HG03469 (cell line): Measurements from ENCODE around the gene ATP2C2.
"Not testable (repeated sequence)": the region's sequence is repeated elsewhere in the genome, so short reads cannot be mapped to it uniquely, and the experiment has no call there.

Experiments
- ATAC-seq: cut with Tn5 transposase; IDR thresholded peaks from one replicate; pipeline ENCODE4 v1.9.1; 2021; ENCODE audit warnings: mild to moderate bottlenecking, moderate library complexity, moderate number of reproducible peaks; ENCODE audit not compliant: unreplicated experiment

Gene ATP2C2

GRCh38 chr16:84418056-84418849 is 49.9 kb downstream of the ATP2C2 start:
- no peak for ATAC-seq

GRCh38 chr16:84419730-84420129 is 51.4 kb downstream of the ATP2C2 start:
- no peak for ATAC-seq

GRCh38 chr16:84420556-84420955 is 52.2 kb downstream of the ATP2C2 start:
- not testable (repeated sequence) for ATAC-seq

GRCh38 chr16:84421081-84421937 is 53.0 kb downstream of the ATP2C2 start:
- ATAC-seq: no peak

GRCh38 chr16:84421938-84422220 is 53.5 kb downstream of the ATP2C2 start:
- no peak for ATAC-seq

- ATAC-seq: no peak
Measured at GRCh38 chr16:84423416-84423837, 55.1 kb downstream of the ATP2C2 start.

GRCh38 chr16:84425696-84426095 is 57.4 kb downstream of the ATP2C2 start:
- ATAC-seq: no peak

- ATAC-seq: no peak
Measured at GRCh38 chr16:84426804-84427203, 58.5 kb downstream of the ATP2C2 start.

GRCh38 chr16:84427553-84427952 is 59.2 kb downstream of the ATP2C2 start:
- no peak for ATAC-seq

GRCh38 chr16:84430860-84431259 is 62.5 kb downstream of the ATP2C2 start:
- no peak for ATAC-seq

GRCh38 chr16:84434800-84435199 is 66.5 kb downstream of the ATP2C2 start:
- no peak for ATAC-seq

- ATAC-seq: no peak
Measured at GRCh38 chr16:84436196-84436595, 67.9 kb downstream of the ATP2C2 start.

- ATAC-seq: no peak
Measured at GRCh38 chr16:84438971-84439696, 70.8 kb downstream of the ATP2C2 start.

GRCh38 chr16:84442416-84443145 is 74.2 kb downstream of the ATP2C2 start:
- ATAC-seq: no peak

- ATAC-seq: no peak
Measured at GRCh38 chr16:84443166-84443802, 74.9 kb downstream of the ATP2C2 start.

GRCh38 chr16:84444476-84444875 is 76.1 kb downstream of the ATP2C2 start:
- ATAC-seq: no peak

GRCh38 chr16:84446084-84446483 is 77.7 kb downstream of the ATP2C2 start:
- ATAC-seq: no peak

- ATAC-seq: no peak
Measured at GRCh38 chr16:84446596-84447392, 78.5 kb downstream of the ATP2C2 start.

- no peak for ATAC-seq
Measured at GRCh38 chr16:84448444-84448843, 80.1 kb downstream of the ATP2C2 start.
